Prostate gland (tissue), 2 donors: ENCODE data around the gene FAM98B.

Source experiments
- CTCF ChIP-seq, 4 experiments: fragments of 200-600 bp in 2 of 4; fragments of 450-650 bp in 2 of 4; sonication (generic) in 2 of 4; IDR thresholded peaks; 1 replicate in 3 of 4; 2 replicates in 1 of 4; pipeline ENCODE4 v1.5.1; 2016 to 2019; ENCODE audit warnings: antibody characterized with exemption in 4 of 4, mild to moderate bottlenecking in 2 of 4, moderate library complexity in 2 of 4
- POLR2AphosphoS5 ChIP-seq: sonication (generic); formaldehyde crosslinking; IDR thresholded peaks from one replicate; pipeline ENCODE4 v1.6.1; 2017; ENCODE audit warnings: antibody characterized with exemption

GRCh38 chr15:38524156-38524555 lies 70.2 kb downstream of the FAM98B start:
- TF ChIP-seq CTCF (IDR thresholded peaks at IDR 0.05) (no peak), POLR2AphosphoS5 (no peak)
